OCI-LY7 (cell line): ENCODE data around the gene COL5A1. TPM values are rescaled to one million over a fixed set of nuclear protein-coding genes. Genes with fewer than 3 reads are reported as not detected.

Source experiments
- BruUV-seq: library from RNA; stranded (reverse); fragments of 400-500 nt; replicated peaks from 2 replicates; lab custom pipeline; 2021; lab: Mats Ljungman, UMichigan
- CTCF ChIA-PET: fragments of 300-600 bp; sonication (Branson Sonifier 250); formaldehyde crosslinking; loops from one replicate; lab custom pipeline; 2022; ENCODE audit warnings: antibody characterized with exemption; ENCODE audit not compliant: unreplicated experiment; lab: Charles Lee
- POLR2A ChIA-PET: fragments of 300-600 bp; sonication (Branson Sonifier 250); formaldehyde crosslinking; loops from one replicate; lab custom pipeline; 2022; ENCODE audit warnings: antibody characterized with exemption; lab: Charles Lee
- DNase-seq: peaks from one replicate; pipeline ENCODE4 v3.0.0-alpha.2; 2015; ENCODE audit warnings: low spot score
- H2AFZ ChIP-seq: fragments of 200-600 bp; sonication (generic), shearing (Covaris generic); 2 replicates; pipeline ENCODE4 v1.6.1; 2014; ENCODE audit warnings: mild to moderate bottlenecking, antibody characterized with exemption, low read length, moderate library complexity
- H3K27ac ChIP-seq: fragments of 200-600 bp; sonication (generic); 2 replicates; pipeline ENCODE4 v1.5.1; 2014; ENCODE audit warnings: mixed run types, low read depth, mild to moderate bottlenecking, moderate library complexity, low read length, inconsistent platforms; ENCODE audit not compliant: poor library complexity, severe bottlenecking
- H3K36me3 ChIP-seq: fragments of 200-600 bp; sonication (generic); 2 replicates; pipeline ENCODE4 v1.6.1; 2014; ENCODE audit warnings: mild to moderate bottlenecking, antibody characterized with exemption, low read length, moderate library complexity, mixed read lengths; ENCODE audit not compliant: insufficient read depth
- H3K4me1 ChIP-seq: fragments of 200-600 bp; sonication (generic); 2 replicates; pipeline ENCODE4 v1.5.1; 2014; ENCODE audit warnings: mild to moderate bottlenecking, low read length; ENCODE audit not compliant: insufficient read depth, poor library complexity, severe bottlenecking
- H3K4me2 ChIP-seq: fragments of 200-600 bp; sonication (generic); 2 replicates; pipeline ENCODE4 v1.6.1; 2014; ENCODE audit warnings: mild to moderate bottlenecking, low read length
- H3K4me3 ChIP-seq: fragments of 200-600 bp; sonication (generic); 2 replicates; pipeline ENCODE4 v1.5.1; 2014; ENCODE audit warnings: mild to moderate bottlenecking, low read depth, low read length; ENCODE audit not compliant: poor library complexity, severe bottlenecking
- H3K79me2 ChIP-seq: fragments of 200-600 bp; sonication (generic); 2 replicates; pipeline ENCODE4 v1.6.1; 2016; ENCODE audit warnings: low read depth, mild to moderate bottlenecking, low read length, moderate library complexity, mixed read lengths; ENCODE audit not compliant: insufficient read depth
- H3K9me2 ChIP-seq: fragments of 200-600 bp; sonication (generic); 2 replicates; pipeline ENCODE4 v1.6.1; 2016; ENCODE audit warnings: mild to moderate bottlenecking, low read length, mixed read lengths; ENCODE audit not compliant: insufficient read depth
- H3K9me3 ChIP-seq: fragments of 200-600 bp; sonication (generic); 2 replicates; pipeline ENCODE4 v1.6.1; 2014; ENCODE audit warnings: mild to moderate bottlenecking, mixed run types, low read length, mixed read lengths
- H4K20me1 ChIP-seq: fragments of 200-600 bp; sonication (generic); 2 replicates; pipeline ENCODE4 v1.6.1; 2014; ENCODE audit warnings: mild to moderate bottlenecking, antibody characterized with exemption, low read length, moderate library complexity, mixed read lengths; ENCODE audit not compliant: insufficient read depth
- EZH2phosphoT487 ChIP-seq: fragments of 200-600 bp; sonication (generic); IDR thresholded peaks from 2 replicates; pipeline ENCODE4 v1.6.1; 2018; ENCODE audit warnings: low read depth, borderline replicate concordance, mild to moderate bottlenecking, mixed run types, antibody characterized with exemption, low read length, moderate library complexity, mixed read lengths
- intact Hi-C: fragments of 100-400 bp; cut with micrococcal nuclease; formaldehyde crosslinking; loops from one replicate; pipeline ENCODE4 v1.10.0; 2022; ENCODE audit not compliant: unreplicated experiment
- total RNA-seq, 2 experiments: library from RNA; depleted of rRNA in 1 of 2; stranded (reverse); fragments of >200 nt in 1 of 2; shearing (Covaris generic) in 1 of 2; gene quantifications; 2 replicates each; pipeline ENCODE4 v1.2.3, GENCODE V29; 2014 to 2022
- TF ChIP-seq, protein P1 (sequence below): fragments of 200-600 bp; sonication (generic); conservative IDR thresholded peaks from 2 replicates; pipeline ENCODE4 v1.5.1; 2014; ENCODE audit warnings: mild to moderate bottlenecking, antibody characterized with exemption, low read length, moderate library complexity, mixed read lengths

The COL5A1 gene
- total RNA-seq, 2 experiments from 2014 or later = 12.2 to 28.6 TPM

DNA sequence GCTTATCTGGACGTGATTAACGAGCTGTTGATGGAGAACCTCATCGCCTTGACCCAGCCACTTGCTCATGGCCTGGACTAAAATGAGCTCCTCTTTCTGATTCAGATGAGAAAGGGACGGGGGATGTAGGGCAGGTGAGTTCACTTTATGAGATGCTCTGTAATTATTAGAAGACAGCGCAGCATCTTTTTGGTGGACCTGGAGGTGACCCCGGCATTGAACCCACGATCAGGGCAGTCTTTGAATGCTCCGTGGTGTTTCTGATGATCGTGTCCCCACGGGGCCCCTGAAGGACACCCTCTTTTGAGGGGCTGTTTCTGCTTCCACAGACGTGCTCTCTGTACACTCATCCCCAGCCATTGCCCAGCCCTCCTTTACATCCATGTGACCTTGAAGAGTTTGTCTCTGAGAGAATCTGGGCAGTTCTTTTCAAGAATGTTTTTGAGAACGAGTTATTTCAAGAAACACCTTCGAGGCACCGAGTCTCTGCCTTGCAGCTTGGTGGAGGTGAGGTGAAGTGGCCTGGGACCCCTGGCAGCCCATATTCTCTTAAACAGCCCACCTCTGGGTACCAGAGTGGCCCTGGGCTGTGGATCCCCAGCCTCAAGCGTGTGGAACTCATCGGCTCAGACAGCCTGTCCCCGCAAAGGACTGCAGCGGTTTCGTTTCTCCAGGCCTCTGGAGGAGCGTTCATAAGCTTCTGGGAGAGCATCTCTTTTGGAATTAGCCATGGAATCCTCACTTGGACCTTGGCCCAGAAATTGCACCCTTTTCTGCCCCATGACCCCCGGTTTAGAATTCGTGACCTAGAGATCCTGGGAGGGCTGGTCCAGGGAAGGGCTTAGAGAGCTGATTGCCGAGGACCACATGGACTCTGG lies 50.3 kb downstream of the COL5A1 start:
- Histone ChIP-seq H2AFZ (no peak overlapping the region), H3K4me3 (no peak overlapping the region), H3K4me2 (no peak overlapping the region), H3K27ac (no peak overlapping the region), H3K4me1 (no peaks in the 10 kb centered on the region), H3K9me3 (no peaks in the 10 kb centered on the region), H3K36me3 (no peaks in the 10 kb centered on the region), H3K79me2 (no peaks in the 10 kb centered on the region), H3K9me2 (no peaks in the 10 kb centered on the region), H4K20me1 (no peaks in the 10 kb centered on the region)
- no peak for TF ChIP-seq EZH2phosphoT487
- TF ChIP-seq, protein P1, sequence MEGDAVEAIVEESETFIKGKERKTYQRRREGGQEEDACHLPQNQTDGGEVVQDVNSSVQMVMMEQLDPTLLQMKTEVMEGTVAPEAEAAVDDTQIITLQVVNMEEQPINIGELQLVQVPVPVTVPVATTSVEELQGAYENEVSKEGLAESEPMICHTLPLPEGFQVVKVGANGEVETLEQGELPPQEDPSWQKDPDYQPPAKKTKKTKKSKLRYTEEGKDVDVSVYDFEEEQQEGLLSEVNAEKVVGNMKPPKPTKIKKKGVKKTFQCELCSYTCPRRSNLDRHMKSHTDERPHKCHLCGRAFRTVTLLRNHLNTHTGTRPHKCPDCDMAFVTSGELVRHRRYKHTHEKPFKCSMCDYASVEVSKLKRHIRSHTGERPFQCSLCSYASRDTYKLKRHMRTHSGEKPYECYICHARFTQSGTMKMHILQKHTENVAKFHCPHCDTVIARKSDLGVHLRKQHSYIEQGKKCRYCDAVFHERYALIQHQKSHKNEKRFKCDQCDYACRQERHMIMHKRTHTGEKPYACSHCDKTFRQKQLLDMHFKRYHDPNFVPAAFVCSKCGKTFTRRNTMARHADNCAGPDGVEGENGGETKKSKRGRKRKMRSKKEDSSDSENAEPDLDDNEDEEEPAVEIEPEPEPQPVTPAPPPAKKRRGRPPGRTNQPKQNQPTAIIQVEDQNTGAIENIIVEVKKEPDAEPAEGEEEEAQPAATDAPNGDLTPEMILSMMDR = no peak
- ChIA-PET CTCF (interaction anchor here (0.6 kb wide), 1 partner anchor 10 kb away, joined by 4 read pairs; no protein-coding TSS in a partner anchor), POLR2A (no interaction called here)
- intact Hi-C loops = no loop called here
- BruUV-seq = no TSS peak
- DNase-seq = no peak

DNA sequence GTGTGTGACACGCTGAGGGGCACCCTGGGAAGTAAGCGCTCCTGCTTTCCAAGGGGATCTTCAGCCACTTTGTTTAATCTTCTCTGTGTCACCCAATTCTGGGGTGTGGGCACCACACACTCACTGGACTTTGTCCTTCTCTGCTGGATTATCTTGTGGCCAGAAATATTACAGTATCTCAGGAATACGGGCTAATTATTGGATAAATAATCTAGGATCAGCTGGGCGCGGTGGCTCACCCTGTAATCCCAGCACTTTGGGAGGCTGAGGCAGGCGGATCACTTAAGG lies 50.9 kb downstream of the COL5A1 start:
- no peak overlapping the region for H3K27ac ChIP-seq
- intact Hi-C loops = no loop called here
- H3K4me2 ChIP-seq = no peak overlapping the region
- no peaks in the 10 kb centered on the region for H3K9me3 ChIP-seq
- no peaks in the 10 kb centered on the region for H3K79me2 ChIP-seq
- no peak for TF ChIP-seq EZH2phosphoT487
- TF ChIP-seq, protein P1 = no peak
- H3K4me1 ChIP-seq = no peaks in the 10 kb centered on the region
- H4K20me1 ChIP-seq = no peaks in the 10 kb centered on the region
- no peaks in the 10 kb centered on the region for H3K9me2 ChIP-seq
- CTCF ChIA-PET = no interaction called here
- H3K36me3 ChIP-seq = no peaks in the 10 kb centered on the region
- H3K4me3 ChIP-seq = no peak overlapping the region
- no peak overlapping the region for H2AFZ ChIP-seq
- POLR2A ChIA-PET = no interaction called here
- BruUV-seq = no TSS peak
- DNase-seq = no peak

DNA sequence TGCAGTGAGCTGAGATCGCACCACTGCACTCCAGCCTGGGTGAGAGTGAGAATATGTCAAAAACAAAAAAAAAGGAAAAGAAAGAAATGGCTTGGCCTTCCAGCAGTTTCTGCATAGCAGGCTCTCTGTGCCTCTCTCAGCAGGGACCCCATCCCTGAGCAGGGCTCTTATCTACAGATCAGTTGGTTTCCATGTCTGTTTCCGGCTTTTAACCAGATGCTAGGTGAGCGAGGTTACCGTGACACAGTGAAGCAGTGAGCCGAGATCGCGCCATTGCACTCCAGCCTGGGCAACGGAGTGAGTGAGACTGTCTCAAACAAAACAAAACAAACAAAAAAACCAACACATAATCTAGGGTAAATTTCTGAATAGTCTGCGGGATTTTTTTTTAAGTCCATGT lies 51.4 kb downstream of the COL5A1 start:
- DNase-seq = no peak
- H3K4me2 ChIP-seq = no peak overlapping the region
- no peak overlapping the region for H3K27ac ChIP-seq
- no peaks in the 10 kb centered on the region for H4K20me1 ChIP-seq
- POLR2A ChIA-PET = no interaction called here
- no peaks in the 10 kb centered on the region for H3K9me3 ChIP-seq
- no peaks in the 10 kb centered on the region for H3K4me1 ChIP-seq
- TF ChIP-seq EZH2phosphoT487 = no peak
- TF ChIP-seq, protein P1 = no peak
- intact Hi-C loops = no loop called here
- H3K79me2 ChIP-seq = no peaks in the 10 kb centered on the region
- BruUV-seq = no TSS peak
- CTCF ChIA-PET = no interaction called here
- H3K4me3 ChIP-seq = no peak overlapping the region
- H3K36me3 ChIP-seq = no peaks in the 10 kb centered on the region
- H2AFZ ChIP-seq = no peak overlapping the region
- H3K9me2 ChIP-seq = no peaks in the 10 kb centered on the region
